KMS-11 (cell line): ENCODE data around the gene NDUFB7.
"Not testable (repeated sequence)": the region's sequence is repeated elsewhere in the genome, so short reads cannot be mapped to it uniquely, and the experiment has no call there.

Experiments used
- H2AFZ ChIP-seq: fragments of 200-600 bp; sonication (generic); 2 replicates; pipeline ENCODE4 v1.6.1; 2016; ENCODE audit warnings: antibody characterized with exemption, mixed run types, low read depth
- H3K27ac ChIP-seq: fragments of 200-600 bp; sonication (generic); 2 replicates; pipeline ENCODE4 v1.6.1; 2016; ENCODE audit warnings: mild to moderate bottlenecking, mixed run types
- H3K27me3 ChIP-seq: fragments of 200-600 bp; sonication (generic); 2 replicates; pipeline ENCODE4 v1.6.1; 2017; ENCODE audit warnings: mild to moderate bottlenecking, low read depth, mixed run types, moderate library complexity; ENCODE audit not compliant: insufficient read depth
- H3K36me3 ChIP-seq: fragments of 200-600 bp; sonication (generic); 2 replicates; pipeline ENCODE4 v1.6.1; 2017; ENCODE audit warnings: mild to moderate bottlenecking, mixed run types; ENCODE audit not compliant: insufficient read depth
- H3K4me1 ChIP-seq: fragments of 200-600 bp; sonication (generic); 2 replicates; pipeline ENCODE4 v1.6.1; 2016; ENCODE audit warnings: mild to moderate bottlenecking, low read depth, mixed run types; ENCODE audit not compliant: poor library complexity, severe bottlenecking
- H3K4me2 ChIP-seq: fragments of 200-600 bp; sonication (generic); 2 replicates; pipeline ENCODE4 v1.7.0; 2016; ENCODE audit warnings: mild to moderate bottlenecking, mixed run types
- H3K4me3 ChIP-seq: fragments of 200-600 bp; sonication (generic); IDR thresholded peaks from 2 replicates; pipeline ENCODE4 v1.6.1; 2017; ENCODE audit warnings: low read depth, low read length, mixed read lengths; ENCODE audit not compliant: insufficient read depth
- H3K79me2 ChIP-seq: fragments of 200-600 bp; sonication (generic); 2 replicates; pipeline ENCODE4 v1.6.1; 2016; ENCODE audit warnings: low read depth, mixed run types; ENCODE audit not compliant: insufficient read depth
- H3K9ac ChIP-seq: fragments of 200-600 bp; sonication (generic); 2 replicates; pipeline ENCODE4 v1.6.1; 2016; ENCODE audit warnings: mild to moderate bottlenecking, mixed run types
- H4K20me1 ChIP-seq: fragments of 200-600 bp; sonication (generic); 2 replicates; pipeline ENCODE4 v1.6.1; 2016; ENCODE audit warnings: mild to moderate bottlenecking, mixed run types; ENCODE audit not compliant: insufficient read depth
- TF ChIP-seq, protein P1 (sequence below): fragments of 200-600 bp; sonication (generic); conservative IDR thresholded peaks from 2 replicates; pipeline ENCODE4 v1.6.1; 2017; ENCODE audit warnings: low read depth, mild to moderate bottlenecking, antibody characterized with exemption, low read length, moderate library complexity, mixed read lengths

NDUFB7 gene

GRCh38 chr19:14614099-14614412, 42.2 kb upstream of the NDUFB7 start:
- H3K4me1 ChIP-seq = no peaks in the 10 kb centered on the region
- H3K27ac ChIP-seq = no peak overlapping the region
- H3K27me3 ChIP-seq = peaks cover 8% of the 10 kb centered on the region; the same call in 1 of the 2 replicates
- no peaks in the 10 kb centered on the region for H4K20me1 ChIP-seq
- TF ChIP-seq, protein P1, sequence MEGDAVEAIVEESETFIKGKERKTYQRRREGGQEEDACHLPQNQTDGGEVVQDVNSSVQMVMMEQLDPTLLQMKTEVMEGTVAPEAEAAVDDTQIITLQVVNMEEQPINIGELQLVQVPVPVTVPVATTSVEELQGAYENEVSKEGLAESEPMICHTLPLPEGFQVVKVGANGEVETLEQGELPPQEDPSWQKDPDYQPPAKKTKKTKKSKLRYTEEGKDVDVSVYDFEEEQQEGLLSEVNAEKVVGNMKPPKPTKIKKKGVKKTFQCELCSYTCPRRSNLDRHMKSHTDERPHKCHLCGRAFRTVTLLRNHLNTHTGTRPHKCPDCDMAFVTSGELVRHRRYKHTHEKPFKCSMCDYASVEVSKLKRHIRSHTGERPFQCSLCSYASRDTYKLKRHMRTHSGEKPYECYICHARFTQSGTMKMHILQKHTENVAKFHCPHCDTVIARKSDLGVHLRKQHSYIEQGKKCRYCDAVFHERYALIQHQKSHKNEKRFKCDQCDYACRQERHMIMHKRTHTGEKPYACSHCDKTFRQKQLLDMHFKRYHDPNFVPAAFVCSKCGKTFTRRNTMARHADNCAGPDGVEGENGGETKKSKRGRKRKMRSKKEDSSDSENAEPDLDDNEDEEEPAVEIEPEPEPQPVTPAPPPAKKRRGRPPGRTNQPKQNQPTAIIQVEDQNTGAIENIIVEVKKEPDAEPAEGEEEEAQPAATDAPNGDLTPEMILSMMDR = no peak
- H3K79me2 ChIP-seq = no peaks in the 10 kb centered on the region
- H3K36me3 ChIP-seq = no peaks in the 10 kb centered on the region
- H3K4me2 ChIP-seq = no peak overlapping the region
- H3K4me3 ChIP-seq = no peak overlapping the region
- no peak overlapping the region for H2AFZ ChIP-seq
- no peak overlapping the region for H3K9ac ChIP-seq

GRCh38 chr19:14613399-14614098, 41.7 kb upstream of the NDUFB7 start:
- not testable (repeated sequence) for H4K20me1 ChIP-seq, H3K4me3 ChIP-seq, H3K4me1 ChIP-seq, H3K79me2 ChIP-seq, H3K27me3 ChIP-seq, H2AFZ ChIP-seq, H3K36me3 ChIP-seq, H3K27ac ChIP-seq, H3K4me2 ChIP-seq, H3K9ac ChIP-seq

- no peak overlapping the region for H3K9ac ChIP-seq
- no peak overlapping the region for H3K4me2 ChIP-seq
- H3K27ac ChIP-seq = no peak overlapping the region
- no peaks in the 10 kb centered on the region for H3K79me2 ChIP-seq
- no peaks in the 10 kb centered on the region for H3K4me1 ChIP-seq
- no peaks in the 10 kb centered on the region for H4K20me1 ChIP-seq
- TF ChIP-seq, protein P1 = no peak
- no peak overlapping the region for H3K4me3 ChIP-seq
- peaks cover 8% of the 10 kb centered on the region; the same call in 1 of the 2 replicates for H3K27me3 ChIP-seq
- no peak overlapping the region for H2AFZ ChIP-seq
- H3K36me3 ChIP-seq = no peaks in the 10 kb centered on the region
Measured at GRCh38 chr19:14612657-14613056, 40.8 kb upstream of the NDUFB7 start.

DNA sequence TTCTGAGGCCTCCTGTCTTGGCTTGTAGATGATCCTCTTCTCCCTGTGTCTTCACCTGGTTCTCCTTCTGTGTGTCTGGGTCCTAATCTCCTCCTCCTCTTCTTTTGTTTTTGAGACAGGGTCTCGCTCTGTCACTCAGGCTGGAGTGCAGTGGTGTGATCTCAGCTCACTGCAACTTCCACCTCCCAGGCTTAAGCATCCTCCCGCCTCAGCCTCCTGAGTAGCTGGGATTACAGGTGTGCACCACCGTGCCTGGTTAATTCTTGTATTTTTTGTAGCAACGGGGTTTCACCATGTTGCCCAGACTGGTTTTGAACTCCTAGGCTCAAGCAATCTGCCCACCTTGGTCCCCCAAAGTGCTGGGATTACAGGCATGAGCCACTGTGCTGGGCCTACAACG, 40.4 kb upstream of the NDUFB7 start:
- H3K4me2 ChIP-seq = not testable (repeated sequence)

DNA sequence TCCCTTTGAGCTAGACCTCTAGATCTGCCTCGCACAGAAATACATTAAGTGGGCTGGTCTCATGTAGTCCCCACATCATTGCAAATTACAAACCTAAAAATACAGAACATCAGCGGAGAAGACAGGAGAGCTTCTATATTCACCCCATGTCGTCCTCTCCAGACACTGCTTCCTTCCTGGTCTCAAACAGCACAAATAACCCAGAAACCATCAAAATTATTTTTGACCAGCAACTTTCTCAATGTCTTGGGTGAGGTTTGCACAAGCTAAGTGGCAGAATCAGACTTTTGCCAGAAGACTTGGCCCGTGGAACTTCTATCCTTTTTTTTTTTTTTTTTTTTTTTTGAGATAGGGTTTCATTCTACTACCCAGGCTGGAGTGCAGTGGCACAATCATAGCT, 39.2 kb upstream of the NDUFB7 start:
- Histone ChIP-seq H3K27ac (no peak overlapping the region), H3K79me2 (no peaks in the 10 kb centered on the region), H3K4me2 (no peak overlapping the region)

More for the DNA sequence above, 40.4 kb upstream of the NDUFB7 start:
- H4K20me1 ChIP-seq, H3K36me3 ChIP-seq, H2AFZ ChIP-seq, H3K27me3 ChIP-seq, H3K27ac ChIP-seq, H3K9ac ChIP-seq, H3K4me1 ChIP-seq, H3K79me2 ChIP-seq, H3K4me3 ChIP-seq: not testable (repeated sequence)

More for the DNA sequence above, 39.2 kb upstream of the NDUFB7 start:
- Histone ChIP-seq H3K4me3 (no peak overlapping the region), H3K27me3 (peaks cover 4% of the 10 kb centered on the region; the same call in 1 of the 2 replicates), H3K36me3 (no peaks in the 10 kb centered on the region), H3K9ac (no peak overlapping the region), H3K4me1 (no peaks in the 10 kb centered on the region), H2AFZ (no peak overlapping the region), H4K20me1 (no peaks in the 10 kb centered on the region)
- TF ChIP-seq, protein P1 = no peak
